K562 (cell line): ENCODE results near the gene PTPRE. TPM values are rescaled to one million over a fixed set of nuclear protein-coding genes. Genes with fewer than 3 reads are reported as not detected.

Experiments used
- ATAC-seq: fragments of 200-7000 bp; cut with Tn5 transposase; 3 replicates; pipeline ENCODE4 v1.9.1; 2020; ENCODE audit warnings: moderate library complexity
- BruUV-seq: library from RNA; stranded (reverse); fragments of 400-500 nt; replicated peaks from 2 replicates; lab custom pipeline; 2021; lab: Mats Ljungman, UMichigan
- CTCF ChIA-PET: fragments of 300-600 bp; formaldehyde crosslinking; extraction: SDS; loops from one replicate; lab custom pipeline; 2021; ENCODE audit warnings: low intra/inter-chr PET ratio; lab: Yijun Ruan, JAX
- POLR2A ChIA-PET: fragments of 300-600, 350-650 bp; sonication (Branson Sonifier 250); formaldehyde crosslinking; extraction: SDS; loops from one replicate; lab custom pipeline; 2021; ENCODE audit warnings: antibody characterized with exemption, inconsistent platforms; lab: Yijun Ruan, JAX
- DNase-seq, 4 experiments: peaks; one replicate each; pipeline versions ENCODE4 v3.0.0 to v3.0.0-alpha.2; 2011 to 2018; ENCODE audit warnings: low spot score in 3 of 4, mixed read lengths in 3 of 4; ENCODE audit errors: extremely low read depth in 1 of 4
- FAIRE-seq: peaks from 2 replicates; lab custom pipeline; 2011; peaks lifted over from hg19 to GRCh38; lab: Jason Lieb, UNC
- H2AFZ ChIP-seq: 2 replicates; pipeline ENCODE4 v1.6.0; 2011; ENCODE audit warnings: low read depth, low read length, control low read depth, inconsistent platforms
- H3K27ac ChIP-seq: fragments of 200-600 bp; 3 replicates; pipeline ENCODE4 v1.8.0; 2011; ENCODE audit warnings: low read depth, mild to moderate bottlenecking, control low read depth, inconsistent platforms, low read length, moderate library complexity, mixed read lengths; ENCODE audit errors: extremely low read depth
- H3K27me3 ChIP-seq, 2 experiments: fragments of 300-600 bp in 1 of 2; 2 replicates in 1 of 2; 3 replicates in 1 of 2; pipeline versions ENCODE4 v1.6.0 to v1.8.0; 2011; ENCODE audit warnings: inconsistent platforms in 2 of 2, low read length in 2 of 2, mild to moderate bottlenecking in 1 of 2, mixed read lengths in 1 of 2, moderate library complexity in 1 of 2; ENCODE audit not compliant: control insufficient read depth in 2 of 2, insufficient read depth in 2 of 2
- H3K36me3 ChIP-seq: fragments of 300-600 bp; 3 replicates; pipeline ENCODE4 v1.8.0; 2011; ENCODE audit warnings: mild to moderate bottlenecking, low read length, inconsistent platforms; ENCODE audit not compliant: control insufficient read depth, insufficient read depth
- H3K4me1 ChIP-seq, 2 experiments: fragments of 200-600 bp in 1 of 2; replicated peaks in 1 of 2; 2 replicates in 1 of 2; 3 replicates in 1 of 2; pipeline versions ENCODE4 v1.5.1 to v1.8.0; 2011; ENCODE audit warnings: inconsistent platforms in 2 of 2, low read length in 2 of 2, mild to moderate bottlenecking in 1 of 2, mixed read lengths in 1 of 2, moderate library complexity in 1 of 2; ENCODE audit not compliant: control insufficient read depth in 2 of 2, insufficient read depth in 2 of 2
- H3K4me2 ChIP-seq: 2 replicates; pipeline ENCODE4 v1.6.1; 2011; ENCODE audit warnings: low read length, control low read depth, inconsistent platforms, mixed read lengths; ENCODE audit not compliant: insufficient read depth
- H3K4me3 ChIP-seq: fragments of 200-600 bp; sonication (generic), shearing (Covaris generic); 2 replicates; pipeline ENCODE4 v1.5.1; 2016; ENCODE audit warnings: control low read depth, inconsistent platforms
- H3K79me2 ChIP-seq: fragments of 200-600 bp; 3 replicates; pipeline ENCODE4 v1.8.0; 2011; ENCODE audit warnings: low read length, inconsistent platforms; ENCODE audit not compliant: control insufficient read depth, insufficient read depth
- H3K9ac ChIP-seq, 2 experiments: 2 replicates each; pipeline versions ENCODE4 v1.6.0 to v1.6.1; 2011; ENCODE audit warnings: low read depth in 2 of 2, low read length in 2 of 2, control low read depth in 1 of 2, inconsistent platforms in 1 of 2, mild to moderate bottlenecking in 1 of 2, mixed read lengths in 1 of 2; ENCODE audit not compliant: insufficient read depth in 1 of 2
- H3K9me1 ChIP-seq: one replicate; pipeline ENCODE4 v1.6.0; 2011; ENCODE audit warnings: inconsistent platforms, mild to moderate bottlenecking, low read length, moderate library complexity; ENCODE audit not compliant: control insufficient read depth, insufficient read depth
- H3K9me3 ChIP-seq: replicated peaks from 2 replicates; pipeline ENCODE4 v1.5.1; 2011; ENCODE audit warnings: low read depth, low read length, inconsistent platforms; ENCODE audit not compliant: control insufficient read depth, insufficient read depth
- H4K20me1 ChIP-seq: replicated peaks from 2 replicates; pipeline ENCODE4 v1.6.1; 2011; ENCODE audit warnings: low read length, inconsistent platforms, mixed read lengths; ENCODE audit not compliant: control insufficient read depth, insufficient read depth
- CSDE1 ChIP-seq, 2 experiments: fragments of 450-650 bp; IDR thresholded peaks; 2 replicates each; pipeline ENCODE4 v1.6.1; 2016; ENCODE audit warnings: mild to moderate bottlenecking in 1 of 2
- ETS1 ChIP-seq: conservative IDR thresholded peaks from 2 replicates; pipeline ENCODE4 v1.6.1; 2011; ENCODE audit warnings: low read depth, mild to moderate bottlenecking, low read length; ENCODE audit not compliant: control insufficient read depth
- JUND ChIP-seq, 2 experiments: IDR thresholded peaks; 2 replicates in 1 of 2; 3 replicates in 1 of 2; pipeline ENCODE4 v1.6.1; 2011; ENCODE audit warnings: borderline replicate concordance in 2 of 2, low read depth in 2 of 2, low read length in 2 of 2, improper control_type of control experiment in 1 of 2, missing biosample characterization in 1 of 2, missing genetic modification characterization in 1 of 2, missing genetic modification reagents in 1 of 2
- PCBP2 ChIP-seq: fragments of 200-400 bp; formaldehyde crosslinking; IDR thresholded peaks from 2 replicates; pipeline ENCODE4 v1.6.1; 2018; ENCODE audit warnings: low read length, low read depth, mild to moderate bottlenecking, moderate library complexity; ENCODE audit not compliant: poor library complexity, severe bottlenecking
- RFX1 ChIP-seq: fragments of 450-650 bp; IDR thresholded peaks from 2 replicates; pipeline ENCODE4 v1.6.1; 2016; ENCODE audit warnings: mild to moderate bottlenecking, moderate library complexity
- SMAD2 ChIP-seq: fragments of 150-350 bp; IDR thresholded peaks from 2 replicates; pipeline ENCODE4 v1.6.1; 2014; ENCODE audit warnings: low read depth, mild to moderate bottlenecking, low read length
- TAF9B ChIP-seq: fragments of 450-650 bp; IDR thresholded peaks from 2 replicates; pipeline ENCODE4 v1.6.1; 2018; ENCODE audit warnings: mild to moderate bottlenecking; ENCODE audit not compliant: partially characterized antibody
- ZNF609 ChIP-seq: sonication (generic); formaldehyde crosslinking; IDR thresholded peaks from 2 replicates; pipeline ENCODE4 v1.8.1; 2023; ENCODE audit warnings: missing genetic modification reagents, mild to moderate bottlenecking, borderline replicate concordance
- WGBS: fragments of 100-300 bp; shearing (Covaris generic); methylation state at CpG from one replicate; pipeline ENCODE4 v1.1.6; 2016; ENCODE audit warnings: low coverage, mixed read lengths; ENCODE audit not compliant: insufficient coverage; ENCODE audit errors: missing lambda C conversion rate; 5-methylcytosine and 5-hydroxymethylcytosine counted together
- in situ Hi-C: fragments of 300-500 bp; cut with MboI; formaldehyde crosslinking; loops from 4 replicates; pipeline ENCODE4 v1.15.0; 2018; ENCODE audit warnings: inconsistent platforms, mixed read lengths
- intact Hi-C: fragments of 100-400 bp; cut with micrococcal nuclease; formaldehyde crosslinking; loops from 2 replicates; pipeline ENCODE4 v1.14.2; 2022
- polyA plus RNA-seq, 8 experiments: library from polyadenylated mRNA; depleted of rRNA in 4 of 8; stranded (reverse) in 5 of 8; unstranded in 3 of 8; fragments of >200 nt; fragmentation: Nextera tagmentation in 2 of 8; fragmentation: Illumina TruSeq in 1 of 8; extraction: Ambion mirVana in 2 of 8; extraction: Trizol in 1 of 8; gene quantifications; 2 replicates each; pipeline versions ENCODE4 v1.2.1 to v1.2.3, GENCODE V29; 2011 to 2014; ENCODE audit warnings: inconsistent platforms in 1 of 8, missing spikeins in 1 of 8
- total RNA-seq, 7 experiments: library from RNA; depleted of rRNA in 6 of 7; stranded (reverse); fragments of >200 nt in 6 of 7; fragmentation: Illumina TruSeq in 2 of 7; extraction: Trizol in 2 of 7; gene quantifications; 2 replicates each; pipeline versions ENCODE4 v1.2.1 to v1.2.3, GENCODE V29; 2011 to 2021; ENCODE audit warnings: low replicate concordance in 1 of 7
- TF ChIP-seq, protein P1 (sequence below): fragments of 150-350 bp; IDR thresholded peaks from 2 replicates; pipeline ENCODE4 v1.6.1; 2014; ENCODE audit warnings: low read depth, mild to moderate bottlenecking, low read length, borderline replicate concordance

The PTPRE gene
- total and polyA plus RNA-seq, 9 of the 15 experiments (the other 6 are each of a cell fraction or from before 2014, with no cell fraction given) = 0.01 to 0.13 (median 0.04) TPM; not detected in 4

GRCh38 chr10:127979566-127979965 lies 72.7 kb downstream of the PTPRE start:
- H3K36me3 ChIP-seq = no peaks in the 10 kb centered on the region
- DNase-seq (no peak), ATAC-seq (no peak), FAIRE-seq (no peak)
- intact Hi-C loops (no loop called here), in situ Hi-C loops (no loop called here)
- no peak overlapping the region for H3K9ac ChIP-seq
- WGBS = 7% methylated on average over 2 of the region's 2 CpGs
- no TSS peak for BruUV-seq
- no peak overlapping the region for H3K27ac ChIP-seq
- no peaks in the 10 kb centered on the region; a peak in 1 of 5 replicates for H3K4me1 ChIP-seq
- H3K9me3 ChIP-seq = no peaks in the 10 kb centered on the region
- no peak overlapping the region for H3K4me2 ChIP-seq
- H3K27me3 ChIP-seq = no peaks in the 10 kb centered on the region
- no peaks in the 10 kb centered on the region for H3K9me1 ChIP-seq
- POLR2A ChIA-PET = no interaction called here
- CTCF ChIA-PET = no interaction called here
- no peak overlapping the region for H3K4me3 ChIP-seq
- H3K79me2 ChIP-seq = no peaks in the 10 kb centered on the region
- no peak overlapping the region for H2AFZ ChIP-seq
- no peaks in the 10 kb centered on the region for H4K20me1 ChIP-seq
- TF ChIP-seq CSDE1 (IDR thresholded peaks at IDR 0.05) = no peak
- TF ChIP-seq JUND (IDR thresholded peaks at IDR 0.05; ENCODE audit: borderline replicate concordance, low read depth, low read length) = no peak
- no peak for TF ChIP-seq JUND (tag; IDR thresholded peaks at IDR 0.05; ENCODE audit: borderline replicate concordance, low read depth, low read length)
- no peak for TF ChIP-seq PCBP2
- TF ChIP-seq RFX1 = no peak
- no peak for TF ChIP-seq SMAD2
- no peak for TF ChIP-seq TAF9B
- TF ChIP-seq, protein P1, sequence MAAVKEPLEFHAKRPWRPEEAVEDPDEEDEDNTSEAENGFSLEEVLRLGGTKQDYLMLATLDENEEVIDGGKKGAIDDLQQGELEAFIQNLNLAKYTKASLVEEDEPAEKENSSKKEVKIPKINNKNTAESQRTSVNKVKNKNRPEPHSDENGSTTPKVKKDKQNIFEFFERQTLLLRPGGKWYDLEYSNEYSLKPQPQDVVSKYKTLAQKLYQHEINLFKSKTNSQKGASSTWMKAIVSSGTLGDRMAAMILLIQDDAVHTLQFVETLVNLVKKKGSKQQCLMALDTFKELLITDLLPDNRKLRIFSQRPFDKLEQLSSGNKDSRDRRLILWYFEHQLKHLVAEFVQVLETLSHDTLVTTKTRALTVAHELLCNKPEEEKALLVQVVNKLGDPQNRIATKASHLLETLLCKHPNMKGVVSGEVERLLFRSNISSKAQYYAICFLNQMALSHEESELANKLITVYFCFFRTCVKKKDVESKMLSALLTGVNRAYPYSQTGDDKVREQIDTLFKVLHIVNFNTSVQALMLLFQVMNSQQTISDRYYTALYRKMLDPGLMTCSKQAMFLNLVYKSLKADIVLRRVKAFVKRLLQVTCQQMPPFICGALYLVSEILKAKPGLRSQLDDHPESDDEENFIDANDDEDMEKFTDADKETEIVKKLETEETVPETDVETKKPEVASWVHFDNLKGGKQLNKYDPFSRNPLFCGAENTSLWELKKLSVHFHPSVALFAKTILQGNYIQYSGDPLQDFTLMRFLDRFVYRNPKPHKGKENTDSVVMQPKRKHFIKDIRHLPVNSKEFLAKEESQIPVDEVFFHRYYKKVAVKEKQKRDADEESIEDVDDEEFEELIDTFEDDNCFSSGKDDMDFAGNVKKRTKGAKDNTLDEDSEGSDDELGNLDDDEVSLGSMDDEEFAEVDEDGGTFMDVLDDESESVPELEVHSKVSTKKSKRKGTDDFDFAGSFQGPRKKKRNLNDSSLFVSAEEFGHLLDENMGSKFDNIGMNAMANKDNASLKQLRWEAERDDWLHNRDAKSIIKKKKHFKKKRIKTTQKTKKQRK = no peak
- no peak for TF ChIP-seq ETS1
- TF ChIP-seq ZNF609 (CRISPR knock-in tag) = no peak
